ENCODE data around the gene NFASC. TPM values are rescaled to one million over a fixed set of nuclear protein-coding genes. Genes with fewer than 3 reads are reported as not detected.
A peak's percentile ranks its signal among the peaks of the same experiment; 100 is the strongest.

The NFASC gene
- total and polyA plus RNA-seq, 7 donors = 0.46 to 105 (median 17.6) TPM

DNA sequence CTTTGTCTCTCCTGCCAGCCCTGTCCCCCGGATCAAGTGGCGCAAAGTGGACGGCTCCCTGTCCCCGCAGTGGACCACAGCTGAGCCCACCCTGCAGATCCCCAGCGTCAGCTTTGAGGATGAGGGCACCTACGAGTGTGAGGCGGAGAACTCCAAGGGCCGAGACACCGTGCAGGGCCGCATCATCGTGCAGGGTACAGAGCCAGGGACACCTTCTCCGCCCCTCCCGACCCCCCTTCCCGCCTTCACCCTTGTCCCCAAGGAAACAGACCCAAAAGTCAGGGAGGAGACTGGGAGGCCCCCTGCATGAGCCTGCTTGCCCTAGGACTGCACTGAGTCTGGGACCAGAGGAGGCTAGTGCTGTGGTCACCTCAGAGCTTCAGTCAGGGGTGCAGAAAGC is 190.6 kb downstream of the NFASC start:
- intact Hi-C loops (cut with DNase I) = loop anchor here (1.0 kb wide), 1 partner anchor 71 kb away; no protein-coding TSS in a partner anchor
- DNase-seq = peak; percentile 62
- no peak for TF ChIP-seq POLR2AphosphoS5 (IDR thresholded peaks at IDR 0.05)
- TF ChIP-seq, protein P1, sequence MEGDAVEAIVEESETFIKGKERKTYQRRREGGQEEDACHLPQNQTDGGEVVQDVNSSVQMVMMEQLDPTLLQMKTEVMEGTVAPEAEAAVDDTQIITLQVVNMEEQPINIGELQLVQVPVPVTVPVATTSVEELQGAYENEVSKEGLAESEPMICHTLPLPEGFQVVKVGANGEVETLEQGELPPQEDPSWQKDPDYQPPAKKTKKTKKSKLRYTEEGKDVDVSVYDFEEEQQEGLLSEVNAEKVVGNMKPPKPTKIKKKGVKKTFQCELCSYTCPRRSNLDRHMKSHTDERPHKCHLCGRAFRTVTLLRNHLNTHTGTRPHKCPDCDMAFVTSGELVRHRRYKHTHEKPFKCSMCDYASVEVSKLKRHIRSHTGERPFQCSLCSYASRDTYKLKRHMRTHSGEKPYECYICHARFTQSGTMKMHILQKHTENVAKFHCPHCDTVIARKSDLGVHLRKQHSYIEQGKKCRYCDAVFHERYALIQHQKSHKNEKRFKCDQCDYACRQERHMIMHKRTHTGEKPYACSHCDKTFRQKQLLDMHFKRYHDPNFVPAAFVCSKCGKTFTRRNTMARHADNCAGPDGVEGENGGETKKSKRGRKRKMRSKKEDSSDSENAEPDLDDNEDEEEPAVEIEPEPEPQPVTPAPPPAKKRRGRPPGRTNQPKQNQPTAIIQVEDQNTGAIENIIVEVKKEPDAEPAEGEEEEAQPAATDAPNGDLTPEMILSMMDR (IDR thresholded peaks at IDR 0.05) = no peak

GRCh38 chr1:205061665-205062069 is 191.0 kb downstream of the NFASC start:
- H3K27ac ChIP-seq = no peak overlapping the region

More for the DNA sequence above, 190.6 kb downstream of the NFASC start:
- Histone ChIP-seq H3K4me3 (no peak overlapping the region), H3K4me1 (peaks cover 0 to 8% (median 7%) of the 10 kb centered on the region in 4 donors), H3K27me3 (no peaks in the 10 kb centered on the region), H3K27ac (no peak overlapping the region), H3K9me3 (no peaks in the 10 kb centered on the region), H3K36me3 (no peaks in the 10 kb centered on the region)
- WGBS, 2 donors = 81 to 88% methylated on average over 14 of the region's 14 CpGs

GRCh38 chr1:205062319-205062718 is 191.7 kb downstream of the NFASC start:
- H3K36me3 ChIP-seq = no peaks in the 10 kb centered on the region
- H3K27ac ChIP-seq = no peak overlapping the region
- peak; percentile 50 for DNase-seq
- H3K4me3 ChIP-seq = no peak overlapping the region
- peaks cover 0 to 8% (median 7%) of the 10 kb centered on the region in 4 donors for H3K4me1 ChIP-seq
- TF ChIP-seq EP300 (IDR thresholded peaks at IDR 0.05) (no peak), POLR2A (IDR thresholded peaks at IDR 0.05) (no peak), POLR2AphosphoS5 (IDR thresholded peaks at IDR 0.05) (no peak)
- TF ChIP-seq, protein P1 (IDR thresholded peaks at IDR 0.05) = no peak
- H3K9me3 ChIP-seq = no peaks in the 10 kb centered on the region
- intact Hi-C loops (cut with DNase I) = no loop called here
- H3K27me3 ChIP-seq = no peaks in the 10 kb centered on the region
- WGBS, 2 donors = 95% methylated on average over 8 of the region's 8 CpGs

More at GRCh38 chr1:205061665-205062069, 191.0 kb downstream of the NFASC start:
- no peak overlapping the region for H3K4me3 ChIP-seq
- TF ChIP-seq, protein P1 (IDR thresholded peaks at IDR 0.05) = peak; percentile 64 to 83 (median 76)
- TF ChIP-seq POLR2A (IDR thresholded peaks at IDR 0.05) (no peak), POLR2AphosphoS5 (IDR thresholded peaks at IDR 0.05) (no peak), EP300 (IDR thresholded peaks at IDR 0.05) (no peak)
- peak; percentile 77 for DNase-seq
- WGBS, 2 donors = 43% methylated on average over 13 of the region's 13 CpGs
- no peaks in the 10 kb centered on the region for H3K9me3 ChIP-seq
- peaks cover 0 to 8% (median 7%) of the 10 kb centered on the region in 4 donors for H3K4me1 ChIP-seq
- intact Hi-C loops (cut with DNase I) = loop anchor here (1.0 kb wide), 1 partner anchor 71 kb away; no protein-coding TSS in a partner anchor
- H3K36me3 ChIP-seq = no peaks in the 10 kb centered on the region
- H3K27me3 ChIP-seq = no peaks in the 10 kb centered on the region

DNA sequence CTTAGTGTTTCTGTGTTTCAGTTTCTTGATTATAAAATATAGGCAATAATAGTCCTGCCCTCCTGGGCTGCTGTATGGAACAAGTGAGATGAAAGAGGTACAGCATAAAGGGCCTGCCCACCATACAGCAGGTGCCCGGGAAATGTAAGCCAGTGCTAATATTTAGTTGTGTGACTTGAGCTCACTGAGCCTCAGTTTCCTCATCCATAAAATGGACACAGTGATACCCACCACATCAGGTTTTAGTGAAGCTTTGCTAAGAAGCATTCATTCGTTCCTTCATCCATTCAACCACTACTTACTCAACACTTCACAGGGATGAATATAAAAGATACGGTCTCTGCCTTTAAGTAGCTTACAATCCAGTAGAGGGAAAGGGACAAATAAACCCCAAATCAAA is 192.2 kb downstream of the NFASC start:
- TF ChIP-seq POLR2A (IDR thresholded peaks at IDR 0.05) (no peak), EP300 (IDR thresholded peaks at IDR 0.05) (no peak), POLR2AphosphoS5 (IDR thresholded peaks at IDR 0.05) (no peak)
- TF ChIP-seq, protein P1 (IDR thresholded peaks at IDR 0.05) = no peak
- no peak overlapping the region for H3K27ac ChIP-seq
- no peak for DNase-seq
- no peak overlapping the region for H3K4me3 ChIP-seq
- no peaks in the 10 kb centered on the region for H3K27me3 ChIP-seq
- 92 to 95% methylated on average over 3 of the region's 3 CpGs for WGBS, 2 donors
- peaks cover 0 to 8% (median 7%) of the 10 kb centered on the region in 4 donors for H3K4me1 ChIP-seq
- intact Hi-C loops (cut with DNase I) = no loop called here
- no peaks in the 10 kb centered on the region for H3K36me3 ChIP-seq
- no peaks in the 10 kb centered on the region for H3K9me3 ChIP-seq

- Histone ChIP-seq H3K4me3 (no peak overlapping the region), H3K27ac (no peak overlapping the region), H3K36me3 (no peaks in the 10 kb centered on the region), H3K9me3 (no peaks in the 10 kb centered on the region), H3K27me3 (no peaks in the 10 kb centered on the region), H3K4me1 (peaks cover 0 to 16% (median 9%) of the 10 kb centered on the region in 4 donors)
- 87 to 93% methylated on average over 11 of the region's 11 CpGs for WGBS, 2 donors
- intact Hi-C loops (cut with DNase I) = no loop called here
- no peak for TF ChIP-seq EP300 (IDR thresholded peaks at IDR 0.05)
- TF ChIP-seq POLR2A (IDR thresholded peaks at IDR 0.05) = no peak
- TF ChIP-seq, protein P1 (IDR thresholded peaks at IDR 0.05) = no peak
- no peak for TF ChIP-seq POLR2AphosphoS5 (IDR thresholded peaks at IDR 0.05)
- DNase-seq = no peak
Observed at GRCh38 chr1:205064301-205064700, 193.6 kb downstream of the NFASC start.

All from sigmoid colon (tissue), 7 donors.